GM19238 (cell line): ENCODE measurements around the gene SDK1.

Experiments
- DNase-seq: peaks from one replicate; pipeline ENCODE4 v3.0.0; 2011; ENCODE audit warnings: low spot score; ENCODE audit not compliant: insufficient read length

Gene SDK1

GRCh38 chr7:4010923-4011656 is 710.0 kb downstream of the SDK1 start:
- DNase-seq, result no peak

- DNase-seq, result no peak
Measured at GRCh38 chr7:4013793-4014192, 712.7 kb downstream of the SDK1 start.

GRCh38 chr7:4014346-4015050 is 713.4 kb downstream of the SDK1 start:
- DNase-seq, result no peak

GRCh38 chr7:4015371-4015770 is 714.3 kb downstream of the SDK1 start:
- no peak for DNase-seq

DNA sequence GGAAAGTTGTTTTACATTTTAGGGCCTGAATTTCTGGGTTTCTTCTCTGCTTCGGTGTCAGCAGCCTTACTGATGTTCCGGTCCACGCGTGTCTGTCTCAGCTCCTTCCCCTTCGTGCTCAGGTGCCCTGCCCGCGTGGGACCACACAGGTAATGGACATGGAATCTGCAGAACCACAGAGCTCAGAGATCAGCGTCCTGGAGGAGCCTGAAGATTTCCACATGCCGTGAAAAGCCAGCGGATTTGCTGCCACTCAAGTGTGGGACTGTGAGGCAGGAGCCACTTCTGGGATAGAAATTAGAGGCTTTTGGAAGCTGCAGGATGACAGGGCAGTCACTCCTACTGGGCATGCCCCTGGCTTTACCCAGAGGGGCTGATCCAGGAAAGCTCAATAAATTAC is 714.9 kb downstream of the SDK1 start:
- DNase-seq, result no peak

DNA sequence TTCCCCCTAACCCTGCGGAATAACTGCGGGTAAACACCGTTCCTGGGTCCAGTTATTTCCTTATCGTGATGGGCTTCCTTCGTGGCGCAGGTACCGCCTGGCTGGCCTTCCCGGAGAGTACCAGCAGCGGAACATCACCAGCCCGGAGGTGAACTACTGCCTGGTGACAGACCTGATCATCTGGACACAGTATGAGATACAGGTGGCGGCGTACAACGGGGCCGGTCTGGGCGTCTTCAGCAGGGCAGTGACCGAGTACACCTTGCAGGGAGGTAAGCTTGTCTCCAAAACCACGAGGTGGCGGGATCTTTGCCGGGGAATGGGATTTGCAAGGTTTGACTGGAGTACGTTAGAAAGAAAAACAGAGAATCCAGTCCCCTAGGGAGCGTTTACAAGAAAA is 716.0 kb downstream of the SDK1 start:
- no peak for DNase-seq

- DNase-seq, result no peak
Measured at GRCh38 chr7:4017785-4018184, 716.7 kb downstream of the SDK1 start.

DNA sequence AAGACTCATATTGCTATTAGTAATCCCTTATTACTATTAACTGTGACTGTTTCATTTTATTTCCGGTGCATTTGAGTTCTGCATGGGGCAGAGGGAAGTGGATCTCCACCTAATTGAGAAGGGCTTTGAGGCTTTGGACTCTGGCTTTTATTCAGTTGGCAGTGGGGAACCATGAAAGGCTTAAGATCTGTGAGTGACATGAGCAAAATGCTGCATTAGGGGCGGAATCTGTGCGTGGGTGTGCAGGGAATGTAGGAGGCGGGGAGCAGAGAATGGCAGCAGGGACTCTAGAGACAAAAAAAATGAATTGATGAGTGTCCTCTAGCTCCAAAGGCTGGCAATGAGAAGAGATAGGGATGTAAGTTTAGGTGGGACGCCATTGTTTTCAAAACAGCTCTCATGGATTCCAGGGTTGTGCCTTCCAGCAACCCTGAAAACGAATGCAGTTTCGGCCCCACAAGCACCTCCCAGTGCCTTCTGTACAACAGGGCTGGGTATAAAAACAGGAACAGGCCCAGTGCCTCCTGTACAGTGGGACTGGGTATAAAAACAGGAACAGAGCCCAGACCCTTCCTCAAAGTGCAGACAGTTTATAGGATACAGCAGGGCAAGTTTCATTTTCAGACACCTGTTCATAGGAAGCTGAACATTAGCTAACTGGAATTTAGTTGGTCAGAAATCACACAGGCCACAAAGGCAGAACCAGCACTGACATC is 717.7 kb downstream of the SDK1 start:
- no peak for DNase-seq

GRCh38 chr7:4020086-4020485 is 719.0 kb downstream of the SDK1 start:
- no peak for DNase-seq

- DNase-seq, result no peak
Measured at GRCh38 chr7:4021413-4021812, 720.4 kb downstream of the SDK1 start.

GRCh38 chr7:4022265-4022664 is 721.2 kb downstream of the SDK1 start:
- DNase-seq, result no peak

GRCh38 chr7:4023502-4023901 is 722.5 kb downstream of the SDK1 start:
- no peak for DNase-seq

GRCh38 chr7:4024133-4024532 is 723.1 kb downstream of the SDK1 start:
- DNase-seq, result no peak

DNA sequence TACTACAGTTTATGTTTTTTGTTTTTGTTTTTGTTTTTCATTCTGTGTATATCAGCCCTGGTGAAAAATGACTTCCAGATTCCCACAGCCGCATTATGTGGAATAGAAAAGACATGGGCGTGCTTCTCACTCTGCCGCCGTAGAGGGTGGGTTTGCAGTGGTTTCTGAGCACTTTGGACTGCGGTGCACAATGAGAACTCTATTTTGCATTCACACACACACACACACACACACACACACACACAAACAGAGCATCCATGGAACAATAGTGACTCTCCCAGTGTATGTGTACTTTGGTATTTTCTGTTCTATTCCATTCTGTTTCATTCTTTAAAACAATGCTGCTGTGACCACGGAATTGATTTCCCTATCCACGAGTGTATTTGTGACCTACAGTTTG is 723.8 kb downstream of the SDK1 start:
- no peak for DNase-seq

GRCh38 chr7:4025210-4025609 is 724.2 kb downstream of the SDK1 start:
- DNase-seq, result no peak

GRCh38 chr7:4025694-4026615 is 724.9 kb downstream of the SDK1 start:
- no peak for DNase-seq

GRCh38 chr7:4026941-4027486 is 726.0 kb downstream of the SDK1 start:
- no peak for DNase-seq

DNA sequence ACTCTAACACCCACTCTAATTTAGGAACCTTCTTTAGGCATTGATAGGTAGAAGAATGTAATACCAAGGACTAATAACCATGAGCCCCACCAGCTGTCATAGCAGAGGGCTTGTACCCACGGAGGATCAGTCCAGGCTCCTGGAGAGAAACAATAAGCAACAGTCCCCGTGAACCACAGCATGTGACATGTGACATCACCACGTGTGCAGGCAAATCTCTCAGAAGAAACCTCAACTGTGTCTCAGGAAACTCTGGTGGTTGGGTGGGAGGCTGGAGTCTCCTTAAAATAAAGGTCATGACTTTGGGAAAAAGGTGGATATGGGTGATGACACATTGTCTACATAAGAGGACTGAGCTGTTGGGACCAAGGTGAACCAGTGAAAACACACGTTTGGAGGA is 727.2 kb downstream of the SDK1 start:
- DNase-seq, result no peak

DNA sequence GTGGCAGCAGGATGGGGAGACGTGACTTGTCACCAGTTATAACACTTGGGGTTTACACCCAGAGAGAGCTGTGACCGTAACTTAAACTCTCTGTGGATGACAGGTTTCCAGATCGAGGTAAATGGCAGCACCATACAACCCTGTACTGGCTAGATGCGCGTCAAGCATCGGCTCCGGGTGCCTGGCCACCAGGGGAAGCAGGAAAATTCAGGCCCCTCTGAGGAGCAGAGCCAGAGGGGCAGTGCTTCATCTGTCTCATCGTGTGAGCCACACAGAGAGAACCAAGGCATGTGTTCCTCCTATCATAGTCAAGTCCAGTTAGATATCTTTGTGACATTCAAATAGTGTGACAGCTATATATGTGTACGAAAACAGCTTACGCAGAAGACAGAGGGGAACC is 728.9 kb downstream of the SDK1 start:
- no peak for DNase-seq

GRCh38 chr7:4030346-4030950 is 729.4 kb downstream of the SDK1 start:
- no peak for DNase-seq

DNA sequence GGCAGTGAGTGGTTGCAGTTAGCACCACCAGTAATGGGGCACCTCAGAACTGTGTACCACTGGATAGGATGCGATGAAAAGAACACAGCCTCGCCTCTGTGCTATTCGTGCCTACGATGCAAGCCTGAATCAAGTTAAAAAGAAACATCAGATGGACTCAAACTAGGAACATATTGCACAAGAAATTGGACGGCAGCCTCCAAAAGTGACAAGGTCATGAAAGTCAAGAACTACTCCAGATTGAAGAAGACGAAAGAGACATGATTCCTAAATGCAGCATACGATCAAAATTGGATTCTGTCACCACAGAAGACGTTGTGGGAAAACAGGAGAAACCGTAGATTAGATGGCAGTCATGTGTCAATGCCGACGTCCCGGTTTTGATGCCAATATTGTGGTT is 732.9 kb downstream of the SDK1 start:
- DNase-seq, result no peak
